ENCODE measurements around the gene NISCH.

NISCH gene

GRCh38 chr3:52472239-52473000, 17.0 kb downstream of the NISCH start:
- no peak for DNase-seq

- no peak for DNase-seq
Measured at GRCh38 chr3:52473026-52473425, 17.6 kb downstream of the NISCH start.

- DNase-seq, result no peak
Measured at GRCh38 chr3:52477076-52477795, 21.8 kb downstream of the NISCH start.

- DNase-seq, result no peak
Measured at GRCh38 chr3:52477796-52478095, 22.3 kb downstream of the NISCH start.

GRCh38 chr3:52479037-52479876, 23.9 kb downstream of the NISCH start:
- DNase-seq, result no peak

- DNase-seq, result no peak
Measured at GRCh38 chr3:52479877-52480575, 24.6 kb downstream of the NISCH start.

GRCh38 chr3:52480768-52481715, 25.6 kb downstream of the NISCH start:
- no peak for DNase-seq

GRCh38 chr3:52481819-52482521, 26.6 kb downstream of the NISCH start:
- DNase-seq, result no peak

- DNase-seq, result no peak
Measured at GRCh38 chr3:52483081-52483480, 27.7 kb downstream of the NISCH start.

- DNase-seq, result no peak
Measured at GRCh38 chr3:52483577-52484381, 28.4 kb downstream of the NISCH start.

GRCh38 chr3:52484680-52485461, 29.5 kb downstream of the NISCH start:
- no peak for DNase-seq

GRCh38 chr3:52487050-52487787, 31.8 kb downstream of the NISCH start:
- DNase-seq, result no peak

GRCh38 chr3:52487788-52488691, 32.6 kb downstream of the NISCH start:
- no peak for DNase-seq

GRCh38 chr3:52488746-52489145, 33.3 kb downstream of the NISCH start:
- DNase-seq, result no peak

GRCh38 chr3:52489453-52489852, 34.0 kb downstream of the NISCH start:
- DNase-seq, result no peak

GRCh38 chr3:52490035-52490938, 34.9 kb downstream of the NISCH start:
- DNase-seq, result no peak
